Muscle of back (tissue), 13 donors: Measurements from ENCODE around the gene CERS1. TPM values are rescaled to one million over a fixed set of nuclear protein-coding genes. Genes with fewer than 3 reads are reported as not detected.

Experiments used
- DNase-seq, 3 donors: peaks; one replicate each; pipeline versions ENCODE4 v3.0.0 to v3.0.0-alpha.2; 2013
- long read RNA-seq, 9 donors: transcript quantifications; one replicate each; lab custom pipeline, GENCODE V29; 2026
- polyA plus RNA-seq, 10 donors: library from polyadenylated mRNA; unstranded; fragments of 120-200 nt; gene quantifications; one replicate each; pipeline ENCODE4 v1.2.1, GENCODE V29; 2013; ENCODE audit not compliant: insufficient read length in 10 of 10

CERS1 gene, protein sequence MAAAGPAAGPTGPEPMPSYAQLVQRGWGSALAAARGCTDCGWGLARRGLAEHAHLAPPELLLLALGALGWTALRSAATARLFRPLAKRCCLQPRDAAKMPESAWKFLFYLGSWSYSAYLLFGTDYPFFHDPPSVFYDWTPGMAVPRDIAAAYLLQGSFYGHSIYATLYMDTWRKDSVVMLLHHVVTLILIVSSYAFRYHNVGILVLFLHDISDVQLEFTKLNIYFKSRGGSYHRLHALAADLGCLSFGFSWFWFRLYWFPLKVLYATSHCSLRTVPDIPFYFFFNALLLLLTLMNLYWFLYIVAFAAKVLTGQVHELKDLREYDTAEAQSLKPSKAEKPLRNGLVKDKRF
- polyA plus RNA-seq, result 10 to 100 TPM; 26.8 to 36.8 (median 32.0) TPM
- long read RNA-seq, donor 1, transcript CERS1-204 (8 exons, 2,517 nt), result major isoform, 8 of 12 reads
- long read RNA-seq, donor 1, partial matches to known transcripts, result 0 of 12 reads
- long read RNA-seq, donor 1, other reads (novel, unspliced or antisense), result 0 of 12 reads
- long read RNA-seq, donor 2, partial matches to known transcripts, result 11 of 18 reads
- long read RNA-seq, donor 2, other reads (novel, unspliced or antisense), result 0 of 18 reads
- long read RNA-seq, donor 3, result 0 reads
- long read RNA-seq, donor 4, transcript CERS1-201 (6 exons, 2,094 nt), result major isoform, 6 of 22 reads
- long read RNA-seq, donor 4, transcript CERS1-204 (8 exons, 2,517 nt), result minor isoform, 5 of 22 reads
- long read RNA-seq, donor 4, partial matches to known transcripts, result 11 of 22 reads
- long read RNA-seq, donor 4, other reads (novel, unspliced or antisense), result 0 of 22 reads
- long read RNA-seq, donor 5, partial matches to known transcripts, result 0 of 3 reads
- long read RNA-seq, donor 5, other reads (novel, unspliced or antisense), result 0 of 3 reads
- long read RNA-seq, donor 6, transcript CERS1-201 (6 exons, 2,094 nt), result major isoform, 10 of 11 reads
- long read RNA-seq, donor 6, partial matches to known transcripts, result 0 of 11 reads
- long read RNA-seq, donor 6, other reads (novel, unspliced or antisense), result 0 of 11 reads
- long read RNA-seq, donor 7, transcript CERS1-201 (6 exons, 2,094 nt), result major isoform, 9 of 13 reads
- long read RNA-seq, donor 7, partial matches to known transcripts, result 0 of 13 reads
- long read RNA-seq, donor 7, other reads (novel, unspliced or antisense), result 0 of 13 reads
- long read RNA-seq, donor 8, partial matches to known transcripts, result 0 of 2 reads
- long read RNA-seq, donor 8, other reads (novel, unspliced or antisense), result 0 of 2 reads
- long read RNA-seq, donor 9, partial matches to known transcripts, result 0 of 5 reads
- long read RNA-seq, donor 9, other reads (novel, unspliced or antisense), result 0 of 5 reads

DNA sequence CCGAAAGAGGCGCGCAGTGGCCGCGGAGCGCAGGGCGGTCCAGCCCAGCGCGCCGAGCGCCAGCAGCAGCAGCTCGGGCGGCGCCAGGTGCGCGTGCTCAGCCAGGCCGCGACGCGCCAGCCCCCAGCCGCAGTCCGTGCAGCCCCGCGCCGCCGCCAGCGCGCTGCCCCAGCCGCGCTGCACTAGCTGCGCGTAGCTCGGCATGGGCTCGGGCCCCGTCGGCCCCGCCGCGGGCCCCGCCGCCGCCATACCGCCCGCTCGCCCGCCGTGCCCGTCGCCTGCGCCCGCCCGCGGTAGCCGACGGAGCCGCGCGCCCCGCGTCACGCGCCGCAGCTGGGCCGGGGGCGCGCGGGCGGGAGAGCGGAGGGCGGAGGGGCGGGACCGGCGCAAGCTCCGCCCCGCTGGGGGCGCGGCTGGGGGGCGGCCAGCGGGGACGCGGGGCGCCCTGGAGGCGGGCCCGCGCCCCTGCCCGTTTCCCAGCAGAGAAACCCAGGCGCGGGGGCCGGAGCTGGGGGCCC, at the start of gene CERS1:
TSS of gene CERS1 (minus strand) at position 335 of the 518 bp plus-strand sequence. CDS start at position 249, 86 bp downstream.
- peak in 2 of 3 donors; percentile 37 to 48 for DNase-seq

DNA sequence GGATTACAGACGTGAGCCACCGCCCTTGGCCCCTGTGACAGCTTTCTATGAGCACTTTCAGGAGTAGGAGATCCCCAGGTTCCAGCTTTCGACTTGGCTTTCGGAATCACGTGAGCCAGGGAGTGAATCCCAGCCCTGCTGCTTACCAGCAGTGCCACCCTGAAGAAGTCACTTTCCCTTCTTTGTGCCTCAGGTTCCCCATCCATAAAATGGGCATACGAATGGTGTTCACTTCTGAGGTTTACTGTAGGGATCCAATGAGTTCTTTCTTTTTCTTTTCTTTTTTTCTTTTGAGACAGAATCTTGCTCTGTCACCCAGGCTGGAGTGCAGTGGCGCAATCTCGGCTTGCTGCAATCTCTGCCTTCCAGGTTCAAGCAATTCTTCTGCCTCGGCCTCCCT, 49.3 kb upstream of the CERS1 start:
- DNase-seq, result no peak

DNA sequence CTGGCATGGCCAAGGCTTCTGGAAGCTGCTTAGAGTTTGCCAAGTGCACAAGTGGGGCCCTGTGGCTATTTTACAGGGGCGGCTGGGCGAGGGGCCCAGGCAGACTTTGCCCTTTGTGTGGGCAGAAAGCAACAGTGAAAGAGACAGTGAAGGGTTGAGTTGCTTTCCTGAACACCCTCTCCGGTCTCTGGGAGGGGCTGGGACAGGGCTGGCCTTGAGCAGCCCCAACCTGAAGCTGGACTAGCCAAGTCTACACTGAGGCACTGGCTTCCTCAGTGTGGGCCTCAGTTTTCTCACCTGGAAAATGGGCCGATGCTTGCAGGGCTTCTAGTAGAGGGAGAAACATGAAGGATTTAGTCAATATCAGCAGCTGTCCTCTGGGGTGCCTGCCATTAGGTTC, 47.5 kb upstream of the CERS1 start:
- no peak for DNase-seq

DNA sequence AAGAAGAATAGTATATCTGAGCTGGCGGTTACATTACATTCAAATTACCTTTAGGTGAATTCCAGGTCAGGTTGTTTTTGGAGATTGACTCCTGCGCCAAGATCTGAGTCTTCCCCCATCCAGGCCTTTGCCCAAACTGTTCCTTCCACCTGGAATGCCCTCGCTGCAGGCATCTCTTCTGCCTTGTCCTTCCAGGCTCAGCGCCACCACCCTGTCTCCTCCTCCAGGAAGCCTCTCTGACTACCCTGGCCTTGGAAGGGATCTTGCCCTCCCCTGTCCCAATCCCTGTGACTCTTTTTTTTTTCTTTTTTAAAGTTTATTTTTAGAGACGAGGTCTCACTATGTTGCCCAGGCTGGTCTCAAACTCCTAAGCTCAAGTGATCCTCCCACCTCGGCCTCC, 46.7 kb upstream of the CERS1 start:
- no peak for DNase-seq

DNA sequence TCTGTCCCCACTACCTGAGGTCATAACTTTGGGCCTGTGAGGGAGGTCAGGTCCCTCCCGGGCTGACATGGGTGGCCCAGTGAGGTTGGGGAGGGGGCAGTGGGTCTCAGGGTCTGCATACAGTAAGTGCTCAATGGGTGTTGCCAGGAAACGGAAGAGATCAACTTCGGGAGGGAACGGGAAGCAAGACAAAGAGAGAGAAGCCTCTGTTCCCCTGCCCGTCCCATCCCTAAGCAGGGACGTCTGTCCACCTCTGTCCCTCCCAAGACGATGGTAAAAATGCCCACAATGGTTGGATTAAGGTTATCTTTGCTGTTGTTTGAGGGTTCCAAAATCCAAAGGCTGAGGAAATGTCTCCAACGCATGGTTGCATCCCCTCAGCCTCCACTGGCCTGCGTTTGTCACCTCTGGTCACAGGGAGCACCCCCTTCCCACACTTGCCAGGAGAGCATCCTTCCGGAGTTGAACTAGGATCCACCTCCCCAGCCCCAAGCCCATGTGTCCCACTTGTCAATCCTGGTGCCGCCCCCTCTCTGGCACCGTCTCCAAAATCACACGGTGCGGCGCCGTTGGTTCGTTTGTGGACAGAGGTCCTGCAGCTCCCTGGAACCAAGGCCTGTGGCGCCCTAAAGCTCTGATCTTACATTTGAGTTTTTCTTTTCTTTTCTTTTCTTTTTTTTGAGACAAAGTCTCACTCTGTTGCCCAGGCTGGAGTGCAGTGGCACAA, 45.8 kb upstream of the CERS1 start:
- DNase-seq, result peak in 1 of 3 donors; percentile 40

DNA sequence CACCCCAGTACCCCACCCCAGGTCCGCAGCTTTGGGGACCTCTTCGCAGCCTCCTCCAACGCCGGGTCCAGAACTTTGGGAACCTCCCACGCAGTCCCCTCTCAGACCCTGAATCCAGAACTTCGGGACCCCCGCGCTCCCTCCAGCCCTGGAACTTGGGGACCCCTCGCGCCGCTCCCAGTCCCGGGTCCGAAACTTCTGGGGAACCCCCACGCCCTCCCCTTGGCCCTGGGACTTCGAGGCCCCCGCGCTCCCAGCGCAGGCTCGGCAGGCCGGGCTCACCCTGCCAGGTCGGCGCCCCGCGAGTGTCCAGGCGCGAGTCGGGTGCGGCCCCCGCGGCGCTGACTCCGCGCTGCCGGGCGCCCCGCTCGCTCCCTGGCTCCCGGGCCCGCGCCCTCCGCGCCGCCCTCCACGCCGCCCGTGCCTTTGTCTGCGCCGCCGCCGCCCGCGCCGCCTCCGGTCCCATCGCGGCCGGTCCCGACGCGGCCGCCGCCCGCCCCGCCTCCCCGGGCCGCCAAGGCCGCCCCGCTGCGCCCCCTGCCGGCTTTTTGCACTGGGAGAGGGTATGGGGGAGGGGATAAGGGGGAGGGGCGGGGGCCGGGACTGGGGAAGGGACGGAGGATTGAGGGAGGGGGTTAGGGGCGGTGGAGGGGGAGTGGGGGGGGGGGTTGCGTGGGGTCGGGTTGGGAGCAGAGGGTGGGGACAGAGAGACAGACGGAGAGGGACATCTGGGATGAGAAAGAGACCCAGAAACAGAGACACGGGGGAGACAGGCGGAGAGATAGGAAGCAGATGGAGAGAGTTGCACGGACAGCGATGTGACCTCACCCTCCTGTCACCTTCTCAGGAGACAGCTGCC, 45.0 kb upstream of the CERS1 start, which contains the start of gene HOMER3:
TSS of gene HOMER3 (minus strand) at position 449 of the 859 bp plus-strand sequence. CDS start 2,235 bp downstream, outside the sequence.
- DNase-seq, result peak; percentile 68 to 83 (median 82)

DNA sequence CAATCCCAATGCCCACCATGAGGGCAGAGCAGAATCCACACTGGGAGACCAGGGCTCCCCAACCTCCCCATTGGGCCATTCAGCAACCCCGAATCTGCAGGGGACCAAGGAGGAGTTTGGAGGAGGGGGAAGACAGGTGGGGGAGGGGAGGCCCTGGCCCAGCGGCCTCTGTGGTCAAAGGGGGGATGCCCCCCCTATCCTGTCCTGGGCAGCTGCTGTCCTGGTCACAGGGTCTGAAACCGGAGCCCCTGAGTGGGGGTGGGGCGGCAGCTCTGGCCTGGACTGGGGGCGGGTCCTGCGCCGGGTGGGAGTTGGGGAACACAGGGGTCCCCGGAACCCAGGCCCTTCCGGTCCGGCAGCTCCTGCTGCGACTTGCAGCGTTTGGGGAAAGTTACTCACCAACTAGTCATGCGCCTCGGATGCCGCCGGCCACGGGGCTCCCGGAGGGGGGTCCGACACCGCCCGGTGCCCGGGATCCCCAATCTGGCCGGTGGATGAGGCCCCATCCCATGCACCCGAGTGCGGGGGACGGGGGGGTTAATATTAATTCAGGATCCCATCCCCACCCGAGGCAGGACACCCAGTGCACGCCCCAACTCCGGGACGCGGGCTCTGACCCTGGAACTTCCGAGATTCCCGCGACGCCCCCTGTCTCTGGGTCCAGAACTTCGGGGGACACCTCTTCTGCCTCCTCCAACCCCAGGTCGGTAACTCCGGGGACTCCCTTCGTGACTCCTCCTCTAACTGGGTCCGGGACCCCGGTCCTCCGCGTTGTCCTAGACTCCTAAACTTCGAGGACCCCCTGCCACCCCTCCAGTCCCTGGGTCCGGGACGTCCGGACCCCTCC, 44.2 kb upstream of the CERS1 start:
- DNase-seq, result peak in 2 of 3 donors; percentile 63 to 68

DNA sequence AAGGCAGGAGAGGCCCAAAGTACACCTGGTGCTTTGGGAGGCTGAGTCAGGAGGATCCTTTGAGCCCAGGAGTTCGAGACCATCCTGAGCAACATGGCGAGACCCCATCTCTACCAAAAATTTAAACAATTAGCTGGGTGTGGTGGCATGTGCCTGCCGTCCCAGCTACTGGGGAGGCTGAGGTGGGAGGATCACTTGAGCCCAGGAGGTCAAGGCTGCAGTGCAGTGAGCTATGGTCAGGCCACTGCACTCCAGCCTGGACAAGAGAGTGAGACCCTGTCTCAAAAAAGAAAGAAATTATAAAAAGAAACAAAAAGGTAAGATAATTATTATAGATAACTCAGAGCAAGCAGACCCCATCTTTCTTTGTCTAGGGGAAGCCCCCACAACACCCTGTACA, 43.2 kb upstream of the CERS1 start:
- no peak for DNase-seq

DNA sequence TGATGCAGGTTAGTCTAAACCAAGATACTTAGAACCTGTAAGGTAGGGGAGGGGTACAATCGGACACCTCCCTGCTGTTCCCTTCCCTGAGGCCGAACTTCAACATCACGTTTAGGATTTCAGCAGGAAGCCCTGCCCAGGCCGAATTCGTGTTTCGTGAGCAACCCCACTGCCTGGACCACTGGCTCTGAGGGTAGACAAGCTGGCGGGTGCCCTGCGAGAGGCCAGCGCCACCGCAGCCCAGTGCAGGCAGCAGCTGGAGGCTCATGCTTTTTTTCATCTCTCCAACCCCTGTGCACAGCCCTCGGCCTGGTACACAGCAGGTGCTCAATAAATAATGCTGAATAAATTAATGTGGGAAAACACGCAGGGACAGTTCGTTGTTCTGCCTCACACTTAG, 37.3 kb upstream of the CERS1 start:
- no peak for DNase-seq

DNA sequence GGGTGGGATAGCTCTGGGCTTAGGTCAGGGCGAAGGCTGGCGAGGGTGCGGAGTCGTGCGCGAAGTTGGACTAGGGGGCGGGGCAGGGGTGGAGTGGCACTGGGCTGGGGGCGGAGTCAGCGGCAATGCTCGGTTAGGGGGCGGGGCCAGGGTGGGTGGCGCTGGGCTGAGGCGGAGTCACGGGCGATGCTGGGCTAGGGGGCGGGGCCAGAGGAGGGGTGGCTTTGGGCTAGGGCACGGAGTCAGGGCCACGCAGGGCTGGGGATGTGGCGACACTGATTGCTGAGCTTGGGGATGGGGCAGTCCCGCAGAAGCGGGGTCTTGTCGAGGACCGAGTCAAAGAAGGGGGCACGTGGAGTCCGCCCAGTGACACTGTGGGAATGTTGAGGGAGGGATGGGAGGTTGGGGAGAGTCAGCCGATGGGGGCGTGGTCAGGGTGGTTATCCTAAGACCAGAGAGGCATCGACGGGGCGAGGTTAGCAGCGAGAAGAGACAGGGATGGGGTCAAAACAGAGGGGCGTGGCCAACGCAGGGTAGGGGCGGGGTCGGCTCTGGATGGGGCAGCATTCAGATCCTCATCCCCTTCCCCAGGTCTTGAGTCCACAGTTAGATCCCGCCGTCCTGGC, 36.4 kb upstream of the CERS1 start:
- DNase-seq, result peak in 2 of 3 donors; percentile 45 to 66

DNA sequence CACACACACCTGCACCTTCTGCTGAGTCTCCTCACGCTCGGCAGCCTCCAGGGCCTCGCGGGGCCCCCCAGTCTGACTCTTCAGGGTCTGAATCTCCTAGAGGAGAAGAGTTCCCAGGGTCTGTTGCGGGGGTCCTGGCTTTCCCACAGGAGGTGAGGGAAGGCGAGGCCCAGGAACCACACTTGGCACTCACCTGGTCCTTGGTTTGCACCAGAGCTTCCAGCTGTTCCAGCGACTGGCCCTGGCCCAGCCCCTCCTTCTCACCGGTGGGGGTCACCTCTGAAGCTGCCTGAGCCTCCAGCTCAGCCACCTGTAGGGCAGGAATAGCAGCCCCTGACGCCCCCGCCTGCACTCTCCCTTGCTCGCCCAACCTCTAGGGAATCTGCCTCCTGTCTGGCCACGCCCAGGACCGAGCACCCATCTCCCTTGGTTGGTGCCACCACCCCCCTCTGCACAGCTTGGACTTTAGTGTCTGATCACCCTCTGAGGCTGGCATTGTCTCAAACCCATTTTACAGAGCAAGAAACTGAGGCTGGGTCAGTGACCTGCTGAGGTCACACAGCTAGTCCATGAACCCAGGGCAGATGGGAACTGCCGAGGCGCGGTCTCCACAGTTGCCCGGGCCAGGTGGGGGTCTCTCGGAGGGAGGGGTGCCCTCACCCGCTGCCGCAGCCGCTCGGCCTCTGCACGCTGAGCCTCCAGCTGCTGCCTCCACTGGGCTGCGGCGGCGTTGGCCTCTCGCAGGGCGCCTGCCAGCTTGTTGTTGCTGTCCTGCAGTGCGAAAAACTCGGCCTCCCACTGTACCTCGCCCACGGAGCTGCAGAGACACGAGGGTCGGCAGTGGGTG, 35.6 kb upstream of the CERS1 start:
- DNase-seq, result no peak

DNA sequence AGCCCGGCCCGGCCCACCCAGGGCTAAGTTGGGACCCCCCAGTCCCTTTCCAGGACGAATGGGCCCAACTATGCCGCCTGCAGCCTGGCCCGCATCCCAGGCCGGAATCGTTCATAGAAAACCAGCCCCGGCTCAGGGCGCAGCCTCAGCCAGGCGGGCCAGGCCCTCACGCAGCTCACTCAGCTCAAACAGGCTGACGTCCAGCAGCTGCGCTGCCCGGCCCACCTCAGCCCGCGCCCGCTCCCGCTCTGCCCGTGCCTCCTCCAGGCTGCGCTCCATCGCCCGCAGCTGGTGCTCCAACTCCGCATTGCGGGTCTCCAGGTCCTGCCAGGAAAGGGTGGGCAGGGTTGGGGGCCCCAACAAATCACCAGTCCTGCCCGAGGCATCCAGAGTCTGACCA, 33.4 kb upstream of the CERS1 start:
- DNase-seq, result no peak

DNA sequence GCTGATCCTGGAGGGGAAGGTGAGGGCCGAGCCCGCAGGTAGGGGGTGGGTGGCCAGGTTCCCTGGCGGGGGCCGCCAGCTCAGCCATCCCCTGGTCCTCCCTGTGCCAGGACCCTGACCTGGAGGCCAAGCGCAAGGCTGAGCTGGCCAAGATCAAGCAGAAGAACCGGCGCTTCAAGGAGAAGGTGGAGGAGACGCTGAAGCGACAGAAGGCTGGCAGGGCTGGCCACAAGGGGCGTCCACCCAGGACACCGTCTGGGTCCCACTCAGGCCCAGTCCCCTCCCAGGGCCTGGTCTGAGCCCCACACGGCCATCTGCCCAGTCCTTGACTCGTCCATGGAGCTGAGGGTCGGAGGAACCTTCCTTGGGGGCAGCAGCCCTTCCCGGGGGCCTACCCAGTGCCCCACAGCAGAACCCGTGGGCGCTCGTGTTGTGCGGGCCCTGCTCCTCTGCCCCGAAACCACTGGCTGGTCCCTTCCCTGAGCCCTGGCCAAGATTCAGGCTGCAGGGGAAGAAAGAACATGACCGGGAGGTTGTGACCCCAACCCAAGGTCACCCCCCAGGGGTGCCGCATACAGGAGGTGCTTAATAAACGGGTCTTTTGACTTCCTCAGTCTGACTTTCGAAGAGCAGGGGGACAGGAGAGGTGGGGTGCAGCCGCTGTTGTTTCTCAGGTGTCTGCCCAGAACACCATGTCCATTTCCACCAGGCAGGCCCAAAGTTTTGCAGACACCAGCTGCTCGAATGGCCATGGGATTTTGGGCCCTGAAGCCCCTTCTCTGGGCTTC, 32.3 kb upstream of the CERS1 start:
- DNase-seq, result no peak

DNA sequence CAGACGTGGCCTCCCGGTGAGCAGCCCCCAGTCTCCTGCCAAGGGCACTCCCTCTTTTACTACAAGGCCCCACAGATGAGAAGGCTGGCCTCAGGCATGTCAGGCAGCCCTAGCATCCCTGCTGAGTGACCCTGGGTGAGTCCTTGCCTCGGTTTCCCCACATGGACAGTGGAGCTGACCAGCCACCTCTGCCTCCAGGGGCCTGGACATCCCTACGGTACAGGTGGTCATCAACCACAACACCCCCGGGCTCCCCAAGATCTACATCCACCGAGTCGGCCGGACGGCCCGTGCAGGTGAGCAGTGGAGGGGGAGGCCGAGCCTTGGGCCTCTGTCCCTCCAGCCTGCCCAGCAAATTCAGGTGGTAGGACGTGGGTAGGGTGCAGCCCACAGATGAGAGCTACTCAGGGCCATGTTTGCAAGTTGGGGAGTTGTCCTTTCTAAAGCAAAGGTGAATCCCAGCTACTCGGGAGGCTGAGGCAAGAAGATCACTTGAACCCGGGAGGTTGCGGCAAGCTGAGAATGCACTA, 28.8 kb upstream of the CERS1 start:
- no peak for DNase-seq

DNA sequence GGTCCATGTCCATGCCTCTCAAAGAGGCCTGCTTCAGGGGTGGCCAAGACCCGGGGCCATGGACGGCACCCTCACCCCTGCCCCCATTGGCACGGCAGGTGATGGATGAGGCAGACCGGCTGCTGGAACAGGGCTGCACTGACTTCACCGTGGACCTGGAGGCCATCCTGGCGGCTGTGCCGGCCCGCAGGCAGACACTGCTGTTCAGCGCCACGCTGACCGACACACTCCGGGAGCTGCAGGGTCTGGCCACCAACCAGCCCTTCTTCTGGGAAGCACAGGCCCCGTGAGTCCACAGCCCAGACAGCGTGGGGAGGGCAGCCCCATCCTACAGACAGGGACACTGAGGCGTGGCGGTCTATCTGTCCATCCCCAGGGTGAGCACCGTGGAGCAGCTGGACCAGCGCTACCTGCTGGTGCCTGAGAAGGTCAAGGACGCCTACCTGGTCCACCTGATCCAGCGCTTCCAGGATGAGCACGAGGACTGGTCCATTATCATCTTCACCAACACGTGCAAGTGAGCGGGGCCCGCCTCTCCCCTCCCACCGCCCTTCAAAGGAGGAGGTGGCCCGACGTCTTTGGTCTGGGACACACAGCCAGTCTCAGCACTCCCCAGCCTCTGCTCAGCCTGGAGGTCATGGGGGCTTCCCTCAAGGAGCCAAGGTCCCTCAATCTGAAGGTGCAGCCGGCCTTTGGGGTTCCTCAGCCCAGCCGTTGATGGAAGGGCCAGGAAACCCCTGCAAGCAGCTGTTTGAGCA, 26.4 kb upstream of the CERS1 start:
- DNase-seq, result no peak
